H1 (cell line): ENCODE data around the gene LGALS4. TPM values are rescaled to one million over a fixed set of nuclear protein-coding genes. Genes with fewer than 3 reads are reported as not detected.

Source experiments
- CTCF ChIA-PET: fragments of 300-600 bp; sonication (Branson Sonifier 250); formaldehyde crosslinking; loops from one replicate; lab custom pipeline; 2021; ENCODE audit not compliant: partially characterized antibody; lab: Charles Lee
- POLR2A ChIA-PET: fragments of 300-600 bp; sonication (Branson Sonifier 250); formaldehyde crosslinking; loops from one replicate; lab custom pipeline; 2021; ENCODE audit warnings: inconsistent platforms; ENCODE audit not compliant: partially characterized antibody; lab: Charles Lee
- DNase-seq, 2 experiments: peaks; one replicate each; pipeline versions ENCODE4 v3.0.0 to v3.0.0-alpha.2; 2010 to 2022; ENCODE audit warnings: low spot score in 2 of 2, low read depth in 1 of 2, mixed read lengths in 1 of 2
- FAIRE-seq: peaks from 2 replicates; lab custom pipeline; 2011; peaks lifted over from hg19 to GRCh38; lab: Jason Lieb, UNC
- H2AFZ ChIP-seq: 2 replicates; pipeline ENCODE4 v1.8.1; 2012; ENCODE audit warnings: low read length, inconsistent platforms
- H2AK5ac ChIP-seq: 2 replicates; pipeline ENCODE4 v1.6.1; 2013; ENCODE audit warnings: low read depth, low read length
- H2BK120ac ChIP-seq: replicated peaks from 2 replicates; pipeline ENCODE3; 2013; ENCODE audit warnings: low read depth, low read length, inconsistent platforms
- H2BK12ac ChIP-seq: 2 replicates; pipeline ENCODE4 v1.6.1; 2013; ENCODE audit warnings: low read depth, low read length
- H2BK15ac ChIP-seq: 2 replicates; pipeline ENCODE4 v1.6.1; 2013; ENCODE audit warnings: low read length
- H2BK20ac ChIP-seq: 2 replicates; pipeline ENCODE4 v1.6.1; 2013; ENCODE audit warnings: low read length
- H2BK5ac ChIP-seq: 2 replicates; pipeline ENCODE4 v1.6.1; 2013; ENCODE audit warnings: low read depth, low read length
- H3K14ac ChIP-seq: 2 replicates; pipeline ENCODE4 v1.6.1; 2013; ENCODE audit warnings: inconsistent platforms; ENCODE audit not compliant: insufficient read length
- H3K18ac ChIP-seq: 2 replicates; pipeline ENCODE4 v1.6.1; 2013; ENCODE audit warnings: low read length; ENCODE audit errors: extremely low read depth
- H3K23ac ChIP-seq: 2 replicates; pipeline ENCODE4 v1.6.1; 2013; ENCODE audit warnings: inconsistent platforms; ENCODE audit not compliant: insufficient read length
- H3K23me2 ChIP-seq: 2 replicates; pipeline ENCODE4 v1.6.1; 2013; ENCODE audit warnings: low read depth, low read length
- H3K27ac ChIP-seq: 2 replicates; pipeline ENCODE4 v1.6.1; 2011; ENCODE audit warnings: low read depth, low read length, inconsistent platforms
- H3K27me3 ChIP-seq, 4 experiments: replicated peaks in 1 of 4; 1 replicate in 1 of 4; 2 replicates in 3 of 4; pipeline versions ENCODE4 v1.6.1 to v1.8.1; 2011 to 2013; ENCODE audit warnings: low read length in 3 of 4, mild to moderate bottlenecking in 3 of 4, inconsistent platforms in 2 of 4, mixed read lengths in 2 of 4, moderate library complexity in 1 of 4; ENCODE audit not compliant: control insufficient read depth in 3 of 4, insufficient read depth in 3 of 4; ENCODE audit errors: extremely low read depth in 1 of 4
- H3K36me3 ChIP-seq, 4 experiments: 2 replicates each; pipeline versions ENCODE4 v1.6.1 to v1.8.1; 2011 to 2013; ENCODE audit warnings: mild to moderate bottlenecking in 4 of 4, low read length in 3 of 4, moderate library complexity in 2 of 4, control low read depth in 1 of 4, inconsistent platforms in 1 of 4; ENCODE audit not compliant: insufficient read depth in 4 of 4, control insufficient read depth in 2 of 4
- H3K4ac ChIP-seq: replicated peaks from 2 replicates; pipeline ENCODE3; 2013; ENCODE audit warnings: low read length, low read depth, mixed read lengths, inconsistent platforms; ENCODE audit not compliant: insufficient read length
- H3K4me1 ChIP-seq, 4 experiments: replicated peaks in 1 of 4; 1 replicate in 1 of 4; 2 replicates in 3 of 4; pipeline versions ENCODE4 v1.6.1 to v1.8.1; 2011 to 2013; ENCODE audit warnings: low read length in 3 of 4, inconsistent platforms in 2 of 4, mixed read lengths in 1 of 4; ENCODE audit not compliant: insufficient read depth in 4 of 4, control insufficient read depth in 3 of 4
- H3K4me2 ChIP-seq, 2 experiments: 2 replicates each; pipeline versions ENCODE4 v1.6.1 to v1.8.1; 2011 to 2013; ENCODE audit warnings: low read depth in 2 of 2, low read length in 2 of 2, control low read depth in 1 of 2, inconsistent platforms in 1 of 2, mild to moderate bottlenecking in 1 of 2; ENCODE audit not compliant: insufficient read depth in 1 of 2
- H3K4me3 ChIP-seq, 4 experiments: fragments of 200-600, 300-600 bp in 1 of 4; sonication (generic), shearing (Covaris generic), sonication (Bioruptor Twin) in 1 of 4; 2 replicates each; pipeline versions ENCODE4 v1.5.1 to v1.8.1; 2011 to 2016; ENCODE audit warnings: low read length in 4 of 4, low read depth in 3 of 4, control low read depth in 2 of 4, inconsistent platforms in 2 of 4, mild to moderate bottlenecking in 2 of 4, mixed read lengths in 1 of 4, moderate library complexity in 1 of 4; ENCODE audit not compliant: insufficient read depth in 2 of 4; ENCODE audit errors: extremely low read depth in 1 of 4
- H3K56ac ChIP-seq: replicated peaks from 2 replicates; pipeline ENCODE3; 2013; ENCODE audit warnings: low read depth, mild to moderate bottlenecking, mixed read lengths, low read length, inconsistent platforms; ENCODE audit not compliant: insufficient read length
- H3K79me1 ChIP-seq: 2 replicates; pipeline ENCODE4 v1.6.1; 2013; ENCODE audit warnings: low read depth, low read length, control low read depth
- H3K79me2 ChIP-seq, 2 experiments: 2 replicates each; pipeline versions ENCODE4 v1.6.1 to v1.8.1; 2012 to 2013; ENCODE audit warnings: low read length in 2 of 2, mild to moderate bottlenecking in 2 of 2, inconsistent platforms in 1 of 2; ENCODE audit not compliant: insufficient read depth in 2 of 2, control insufficient read depth in 1 of 2
- H3K9ac ChIP-seq, 4 experiments: replicated peaks in 1 of 4; 1 replicate in 1 of 4; 2 replicates in 3 of 4; pipeline versions ENCODE4 v1.6.1 to v1.8.1; 2011 to 2013; ENCODE audit warnings: low read depth in 3 of 4, low read length in 3 of 4, control low read depth in 2 of 4, mild to moderate bottlenecking in 2 of 4, moderate library complexity in 2 of 4, inconsistent platforms in 1 of 4; ENCODE audit errors: extremely low read depth in 1 of 4
- H3K9me3 ChIP-seq, 2 experiments: 2 replicates each; pipeline versions ENCODE4 v1.6.1 to v1.8.1; 2012 to 2013; ENCODE audit warnings: mild to moderate bottlenecking in 2 of 2, moderate library complexity in 2 of 2, control low read depth in 1 of 2, inconsistent platforms in 1 of 2, low read depth in 1 of 2, low read length in 1 of 2, mixed read lengths in 1 of 2; ENCODE audit not compliant: insufficient read depth in 2 of 2
- H4K20me1 ChIP-seq, 2 experiments: replicated peaks in 1 of 2; 2 replicates each; pipeline versions ENCODE3 to v1.8.1; 2011 to 2013; ENCODE audit warnings: inconsistent platforms in 2 of 2, low read length in 2 of 2, mild to moderate bottlenecking in 1 of 2; ENCODE audit not compliant: insufficient read depth in 2 of 2, control insufficient read depth in 1 of 2
- H4K5ac ChIP-seq: 2 replicates; pipeline ENCODE4 v1.6.1; 2013; ENCODE audit warnings: low read length, low read depth, mixed read lengths, inconsistent platforms; ENCODE audit not compliant: insufficient read length
- H4K8ac ChIP-seq: 2 replicates; pipeline ENCODE4 v1.8.0; 2013; ENCODE audit warnings: mild to moderate bottlenecking, moderate library complexity, low read length, inconsistent platforms; ENCODE audit not compliant: insufficient read depth; ENCODE audit errors: extremely low read depth
- H4K91ac ChIP-seq: replicated peaks from 2 replicates; pipeline ENCODE3; 2013; ENCODE audit warnings: low read length, mixed read lengths, inconsistent platforms; ENCODE audit not compliant: insufficient read length
- RFX5 ChIP-seq: IDR thresholded peaks from 2 replicates; pipeline ENCODE4 v1.6.1; 2011; ENCODE audit warnings: low read depth, low read length, improper control_type of control experiment, borderline replicate concordance
- WGBS, 2 experiments: shearing (Covaris generic) in 1 of 2; methylation state at CpG; one replicate each; pipeline versions ENCODE4 v1.1.6 to v1.1.7; 2013 to 2015; ENCODE audit warnings: low lambda C conversion rate in 2 of 2, mixed read lengths in 2 of 2, inconsistent platforms in 1 of 2, low coverage in 1 of 2, missing lambda C conversion rate in 1 of 2; ENCODE audit not compliant: insufficient replicate concordance in 2 of 2, insufficient coverage in 1 of 2, insufficient read length in 1 of 2; ENCODE audit errors: extremely low coverage in 1 of 2, missing lambda C conversion rate in 1 of 2; 5-methylcytosine and 5-hydroxymethylcytosine counted together
- polyA plus RNA-seq, 7 experiments: library from polyadenylated mRNA; depleted of rRNA in 3 of 7; stranded (reverse) in 5 of 7; unstranded in 2 of 7; fragments of >200 nt in 5 of 7; fragments of 200-250 nt in 2 of 7; gene quantifications; 1 replicate in 5 of 7; 2 replicates in 1 of 7; 4 replicates in 1 of 7; pipeline versions ENCODE4 v1.2.1 to v1.2.3, GENCODE V29; 2011 to 2013; ENCODE audit warnings: missing spikeins in 2 of 7, mixed read lengths in 2 of 7
- total RNA-seq: library from RNA; stranded (reverse); fragmentation: NEBNext Ultra II Directional; extraction: Animal tissue kit (Norgen Biotek cat#: 25700); gene quantifications from 2 replicates; pipeline ENCODE4 v1.2.1, GENCODE V29; 2021
- TF ChIP-seq, protein P1 (sequence below): IDR thresholded peaks from 2 replicates; pipeline ENCODE4 v1.6.1; 2012; ENCODE audit warnings: inconsistent platforms

The LGALS4 gene
- total and polyA plus RNA-seq, 2 of the 8 experiments (the other 6 are each of a cell fraction or from before 2014, with no cell fraction given) = 0.32 to 0.37 TPM

GRCh38 chr19:38831142-38831605, 18.4 kb upstream of the LGALS4 start:
- Histone ChIP-seq H2BK12ac (peak overlapping the region; percentile 96; the same call in 1 of the 2 replicates), H3K79me1 (peaks cover 5% of the 10 kb centered on the region; the same call in 1 of the 2 replicates), H2BK5ac (peak overlapping the region; percentile 95), H2AFZ (peak overlapping the region; percentile 86; the same call in 1 of the 2 replicates), H3K4ac (peak overlapping the region; percentile 63), H3K9me3 (no peaks in the 10 kb centered on the region), H3K9ac (peak overlapping the region in 3 of 4 experiments; percentile 46 to 79 (median 54); a peak in 5 of 7 replicates), H3K23me2 (peaks cover 8% of the 10 kb centered on the region), H3K27me3 (no peaks in the 10 kb centered on the region), H4K8ac (no peak overlapping the region; the same call in none of the 2 replicates), H3K56ac (peak overlapping the region; percentile 82), H4K91ac (peak overlapping the region; percentile 90), H4K5ac (peak overlapping the region; percentile 74), H3K4me2 (peak overlapping the region; percentile 94 to 97), H4K20me1 (no peaks in the 10 kb centered on the region), H3K36me3 (peaks cover 4 to 34% (median 10%) of the 10 kb centered on the region in 4 experiments; a peak in 5 of 8 replicates), H2AK5ac (no peak overlapping the region), H3K18ac (peak overlapping the region; percentile 92), H3K27ac (peak overlapping the region; percentile 68; the same call in 1 of the 2 replicates), H2BK20ac (no peak overlapping the region), H3K4me1 (peaks cover 0 to 6% (median 1%) of the 10 kb centered on the region in 4 experiments; a peak in 1 of 7 replicates), H2BK15ac (peak overlapping the region; percentile 88; the same call in 1 of the 2 replicates), H3K14ac (peak overlapping the region; percentile 55), H2BK120ac (no peak overlapping the region), H3K4me3 (peak overlapping the region; percentile 73 to 85 (median 82)), H3K79me2 (no peaks in the 10 kb centered on the region), H3K23ac (no peak overlapping the region)
- ChIA-PET CTCF (interaction anchor here (1.0 to 2.7 kb wide), 4 partner anchors 11 to 129 kb away, joined by 3 to 11 read pairs (median 4); no protein-coding TSS in a partner anchor), POLR2A (interaction anchor here (0.6 to 14.2 kb wide), 13 partner anchors 8 to 108 kb away, joined by 3 to 376 read pairs (median 4); partner anchors contain the start of gene HNRNPL)
- 24% methylated on average over 16 of the region's 16 CpGs; no CpG with 5 or more reads in 1 of the 2 experiments for WGBS, 2 experiments
- FAIRE-seq (no peak), DNase-seq (no peak)
- TF ChIP-seq RFX5 = no peak
- TF ChIP-seq, protein P1, sequence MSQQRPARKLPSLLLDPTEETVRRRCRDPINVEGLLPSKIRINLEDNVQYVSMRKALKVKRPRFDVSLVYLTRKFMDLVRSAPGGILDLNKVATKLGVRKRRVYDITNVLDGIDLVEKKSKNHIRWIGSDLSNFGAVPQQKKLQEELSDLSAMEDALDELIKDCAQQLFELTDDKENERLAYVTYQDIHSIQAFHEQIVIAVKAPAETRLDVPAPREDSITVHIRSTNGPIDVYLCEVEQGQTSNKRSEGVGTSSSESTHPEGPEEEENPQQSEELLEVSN = peak; percentile 70
